GM18499 (cell line): ENCODE results near the gene CAPZB.

ENCODE experiments used
- ATAC-seq: cut with Tn5 transposase; IDR thresholded peaks from one replicate; pipeline ENCODE4 v1.9.1; 2021; ENCODE audit warnings: moderate number of reproducible peaks; ENCODE audit not compliant: insufficient read depth, unreplicated experiment

The CAPZB gene

DNA sequence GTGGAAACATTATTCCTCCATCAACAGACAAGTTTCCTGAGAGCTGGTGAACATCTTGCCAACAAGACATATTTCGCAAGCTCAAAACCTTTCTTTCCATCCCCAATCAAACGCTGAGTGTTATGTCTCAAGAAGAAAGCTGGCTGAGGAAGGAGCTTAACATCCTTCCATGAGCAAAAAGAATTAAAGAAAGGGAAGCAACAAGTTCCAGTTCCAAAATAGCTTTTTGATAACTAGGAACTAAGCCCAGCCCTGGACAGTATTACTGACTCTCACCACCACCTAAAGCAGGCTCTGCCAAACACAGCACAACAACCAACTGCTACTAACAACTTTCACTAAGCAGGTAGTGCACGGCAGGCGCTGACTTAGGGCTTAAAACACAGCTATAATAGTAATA lies 50.2 kb downstream of the CAPZB start:
- ATAC-seq, result no peak

GRCh38 chr1:19433719-19433998 lies 51.7 kb downstream of the CAPZB start:
- no peak for ATAC-seq

DNA sequence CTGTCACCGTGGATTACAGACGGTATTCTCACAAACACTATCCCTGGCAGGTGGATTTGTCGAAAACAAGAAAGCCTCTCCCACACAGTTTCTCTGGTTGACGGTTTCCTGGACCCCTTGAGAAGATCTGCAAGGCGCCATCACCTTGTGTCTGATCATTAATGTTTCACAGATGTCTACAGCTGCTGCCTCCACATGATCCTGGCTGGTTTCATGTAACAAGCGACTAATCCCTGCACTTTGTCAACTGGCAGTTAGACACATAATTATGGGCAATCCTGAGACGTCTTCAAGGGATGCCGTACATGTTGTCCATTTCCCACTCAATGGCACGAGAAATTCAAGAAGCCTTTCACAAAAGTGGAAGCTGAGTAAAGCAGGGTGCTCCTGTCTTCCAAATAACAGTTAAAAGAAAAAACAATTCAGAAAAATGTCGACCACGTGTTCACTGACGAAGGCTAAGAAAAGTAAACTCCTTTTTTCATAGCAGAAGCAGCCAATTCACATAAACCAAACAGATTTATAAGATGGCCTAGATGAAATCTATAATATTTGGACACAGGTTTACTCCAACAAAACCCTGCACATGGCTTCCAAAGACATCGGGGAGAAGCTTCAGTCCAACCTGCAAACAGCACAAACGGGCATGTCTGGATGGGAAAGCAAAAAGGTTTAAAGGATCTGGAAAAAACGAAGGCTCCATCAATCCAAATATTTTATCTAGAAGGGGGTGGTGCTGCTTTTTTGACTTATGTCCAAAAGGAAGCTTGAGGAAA lies 52.2 kb downstream of the CAPZB start:
- no peak for ATAC-seq

DNA sequence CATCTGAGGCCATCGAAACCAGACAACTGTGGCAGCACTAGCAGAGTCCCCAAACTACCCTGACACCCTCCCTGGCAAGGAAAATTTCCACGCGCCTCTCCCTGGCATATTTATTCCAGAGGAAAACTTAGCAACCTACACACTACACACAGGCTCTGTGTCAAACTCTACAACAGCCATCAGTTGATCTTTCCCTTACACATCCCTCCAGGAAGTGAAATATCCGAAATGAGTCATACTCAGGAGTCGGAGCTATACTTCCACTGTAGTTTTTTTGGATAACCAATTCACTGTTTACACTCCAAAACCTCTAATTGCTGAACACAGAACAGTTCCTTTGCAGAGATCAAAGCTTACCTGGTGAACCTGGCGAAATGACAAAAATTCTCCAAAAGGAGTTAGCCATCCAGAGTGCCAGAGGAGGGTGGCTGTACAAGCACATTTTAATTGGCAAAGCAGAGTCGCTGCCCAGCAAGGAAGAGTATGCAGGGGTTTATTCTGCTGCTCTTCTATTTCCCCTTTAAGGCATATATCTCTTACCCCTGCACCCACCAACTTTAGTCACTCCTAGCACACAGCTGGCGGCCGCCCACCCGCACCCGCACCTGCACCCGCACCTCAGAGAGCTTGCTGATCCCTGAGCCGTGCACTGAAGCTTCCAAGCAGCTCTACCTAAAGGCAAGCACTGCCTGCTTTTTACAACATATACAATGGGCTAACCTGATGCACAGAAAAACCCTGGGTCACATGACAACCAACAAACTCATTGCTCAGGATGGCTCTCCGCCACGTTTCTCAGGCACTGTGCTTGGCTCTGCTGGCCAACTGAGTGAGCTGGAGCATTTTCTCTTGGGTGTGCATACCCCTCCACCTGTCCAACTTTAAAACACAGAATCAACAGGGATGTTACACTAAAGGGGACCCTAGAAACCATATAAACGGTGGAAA lies 54.9 kb downstream of the CAPZB start:
- no peak for ATAC-seq

DNA sequence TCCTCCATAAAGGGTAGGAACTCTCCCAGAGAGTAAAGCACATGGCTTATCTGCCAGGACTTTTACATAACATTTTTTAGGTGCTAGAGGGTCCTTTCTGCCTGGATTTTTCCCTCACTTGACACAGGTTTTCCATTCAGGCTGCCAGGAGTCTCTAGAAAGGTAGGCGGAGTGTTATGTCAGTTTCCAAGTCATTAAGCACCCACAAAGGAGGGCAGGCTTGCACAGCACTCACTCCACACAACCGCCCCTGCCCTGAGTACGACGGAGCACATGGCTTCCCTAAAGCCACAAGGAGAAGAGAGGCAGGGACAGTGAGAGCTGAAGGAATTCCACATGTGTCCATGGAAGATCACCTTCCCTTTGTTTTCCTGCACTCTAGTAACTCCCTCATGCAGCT lies 55.7 kb downstream of the CAPZB start:
- ATAC-seq, result no peak

DNA sequence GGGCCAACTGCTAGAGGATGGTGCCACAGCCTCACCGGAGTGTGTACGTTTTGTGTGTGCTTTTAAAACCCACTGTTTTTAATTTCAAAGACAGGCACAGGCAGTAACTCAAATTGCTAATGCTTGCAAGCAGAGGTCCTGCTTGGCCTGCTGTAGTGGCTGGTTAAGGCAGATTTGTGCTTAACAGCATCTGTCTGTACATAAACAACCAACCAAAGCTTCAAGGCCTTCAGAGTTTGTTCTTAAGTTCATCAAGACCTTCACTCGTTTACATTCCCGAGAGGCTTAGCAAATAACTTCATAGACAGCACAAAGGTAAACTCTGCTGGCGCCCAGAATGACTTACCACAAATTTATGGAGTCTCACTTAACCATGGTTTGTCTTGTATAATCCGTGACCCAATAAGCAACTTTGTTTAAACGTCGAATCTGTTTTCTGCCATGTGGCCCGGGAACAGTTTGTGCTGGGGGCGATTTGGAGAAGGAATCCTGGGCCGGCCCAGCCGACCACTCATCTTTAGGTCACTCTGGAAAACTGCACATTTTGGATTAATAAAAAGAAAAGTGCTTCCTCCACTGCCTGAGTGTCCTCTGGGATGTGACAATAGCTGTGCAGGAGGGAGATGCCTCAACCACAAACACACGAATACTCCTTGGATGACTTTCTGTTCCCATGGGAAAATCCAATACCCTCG lies 58.1 kb downstream of the CAPZB start:
- no peak for ATAC-seq

DNA sequence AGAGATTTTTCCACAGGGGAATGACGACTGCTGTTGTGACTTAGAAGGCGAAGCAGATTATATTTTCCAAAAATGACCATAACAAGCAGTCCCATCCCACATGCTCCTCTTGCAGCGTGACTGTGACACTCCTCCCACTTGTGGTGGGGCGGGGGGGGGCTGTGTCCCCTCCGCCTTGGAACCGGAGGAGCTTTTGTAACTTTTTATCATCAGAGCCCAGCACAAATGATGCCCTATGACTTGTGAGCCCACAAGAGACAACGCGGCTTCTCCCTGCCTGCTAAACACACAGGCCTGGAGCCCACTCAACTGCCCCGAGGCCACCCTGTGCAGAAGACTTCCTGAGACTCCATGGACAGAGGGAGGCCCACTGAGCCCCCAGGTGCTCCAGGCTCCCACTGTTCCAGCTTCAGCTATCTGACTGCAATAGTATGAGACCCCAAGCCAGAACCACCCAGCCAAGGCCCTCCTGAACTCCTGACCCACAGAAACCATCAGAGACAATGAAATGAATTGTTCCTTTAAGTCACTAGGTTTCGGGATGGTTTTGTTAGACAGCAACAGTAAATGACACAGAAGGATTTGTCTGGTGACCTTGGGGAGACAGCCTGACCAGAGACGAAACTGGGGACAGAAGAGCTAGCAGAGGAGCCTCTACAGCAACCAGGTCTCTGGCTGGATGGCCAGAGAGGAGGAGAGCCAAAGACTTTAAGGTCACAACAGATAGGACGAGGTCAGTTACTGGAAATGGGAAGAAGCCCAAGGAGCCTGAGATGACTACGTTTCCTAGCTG lies 58.8 kb downstream of the CAPZB start:
- ATAC-seq, result no peak

DNA sequence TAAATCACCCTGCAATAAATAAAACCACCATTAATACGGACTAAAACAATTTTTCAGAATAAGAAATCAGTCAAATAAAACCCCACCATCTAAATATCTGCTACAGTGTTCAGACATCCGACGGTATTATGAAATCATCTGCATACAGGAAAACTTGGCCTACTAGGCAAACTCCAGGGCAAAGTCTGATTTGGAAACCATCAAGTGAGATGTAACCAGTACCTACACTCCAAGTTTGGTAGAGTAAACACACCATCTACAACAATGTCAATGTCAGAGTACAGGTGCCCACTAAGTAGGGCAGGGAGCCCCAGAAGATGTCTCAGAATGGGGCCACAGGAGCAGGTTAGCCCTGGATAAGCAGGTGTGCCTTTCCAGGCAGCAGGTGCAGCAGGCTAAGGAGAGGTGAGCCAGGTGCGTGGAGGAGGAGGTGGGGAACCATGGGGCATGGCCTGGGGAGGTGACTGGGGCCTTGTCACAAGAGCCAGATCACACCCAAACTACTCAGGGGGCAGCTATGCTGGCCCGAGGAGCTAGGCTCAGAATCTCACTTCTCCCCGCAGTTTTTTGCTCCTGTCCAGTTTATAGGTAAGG lies 59.6 kb downstream of the CAPZB start:
- no peak for ATAC-seq

GRCh38 chr1:19424651-19425570 lies 60.4 kb downstream of the CAPZB start:
- ATAC-seq, result no peak

GRCh38 chr1:19423130-19423529 lies 62.2 kb downstream of the CAPZB start:
- ATAC-seq, result no peak

GRCh38 chr1:19421365-19421764 lies 64.0 kb downstream of the CAPZB start:
- no peak for ATAC-seq

GRCh38 chr1:19420606-19421005 lies 64.7 kb downstream of the CAPZB start:
- no peak for ATAC-seq

- ATAC-seq, result no peak
Measured at GRCh38 chr1:19419691-19420090, 65.6 kb downstream of the CAPZB start.

GRCh38 chr1:19418503-19418971 lies 66.8 kb downstream of the CAPZB start:
- ATAC-seq, result no peak

GRCh38 chr1:19416921-19417470 lies 68.3 kb downstream of the CAPZB start:
- ATAC-seq, result no peak

- no peak for ATAC-seq
Measured at GRCh38 chr1:19416145-19416544, 69.2 kb downstream of the CAPZB start.

DNA sequence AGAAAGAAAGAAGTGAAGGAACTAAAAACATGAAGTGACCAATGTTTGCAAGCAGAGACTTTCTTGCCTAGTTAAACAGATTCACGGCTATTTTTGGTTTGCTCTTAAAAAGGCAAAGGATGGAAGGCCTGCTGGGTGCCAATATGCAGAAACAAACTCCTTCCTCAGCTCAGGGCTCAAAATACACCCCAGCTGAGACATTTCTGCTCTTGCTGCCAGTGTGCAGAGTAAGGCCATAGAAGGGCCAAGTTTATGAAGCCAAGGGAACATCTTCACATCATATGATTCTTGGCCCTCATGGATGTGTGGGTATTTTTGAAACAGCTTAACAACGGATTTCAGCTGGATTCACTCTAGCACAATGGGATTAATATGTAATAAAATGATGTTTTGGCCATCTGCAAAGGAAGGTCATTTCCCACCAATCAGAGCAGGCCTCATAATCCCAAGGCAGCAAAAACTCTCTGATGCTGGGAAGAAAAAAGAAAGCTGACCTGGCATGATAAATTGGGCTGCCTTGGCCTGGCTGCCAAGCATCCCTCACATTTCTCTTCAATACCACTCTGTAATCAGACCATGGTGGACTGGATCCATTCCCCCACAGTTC lies 70.7 kb downstream of the CAPZB start:
- no peak for ATAC-seq

- ATAC-seq, result no peak
Measured at GRCh38 chr1:19413999-19414398, 71.3 kb downstream of the CAPZB start.
